ENCODE results near the gene SLC9B2.

SLC9B2 gene

GRCh38 chr4:103098756-103099440, 22.3 kb upstream of the SLC9B2 start:
- no peak for DNase-seq (ENCODE audit: extremely low read depth, insufficient read length)
- Histone ChIP-seq H3K36me3 (ENCODE audit: control insufficient read depth, insufficient read depth, low read length) (no peaks in the 10 kb centered on the region; the same call in 1 of the 2 replicates), H3K27me3 (replicated peaks; ENCODE audit: control insufficient read depth, insufficient read depth, low read length) (no peaks in the 10 kb centered on the region), H3K4me3 (replicated peaks; ENCODE audit: low read depth, low read length) (peak overlapping the region; percentile 63)
- no peak for TF ChIP-seq CTCF (IDR thresholded peaks at IDR 0.05; ENCODE audit: insufficient read depth, low read length, poor library complexity, severe bottlenecking)

GRCh38 chr4:103098341-103098740, 21.8 kb upstream of the SLC9B2 start:
- Histone ChIP-seq H3K27me3 (replicated peaks; ENCODE audit: control insufficient read depth, insufficient read depth, low read length) (no peaks in the 10 kb centered on the region), H3K36me3 (ENCODE audit: control insufficient read depth, insufficient read depth, low read length) (no peaks in the 10 kb centered on the region; the same call in 1 of the 2 replicates), H3K4me3 (replicated peaks; ENCODE audit: low read depth, low read length) (no peak overlapping the region)
- DNase-seq (ENCODE audit: extremely low read depth, insufficient read length) = no peak
- TF ChIP-seq CTCF (IDR thresholded peaks at IDR 0.05; ENCODE audit: insufficient read depth, low read length, poor library complexity, severe bottlenecking) = no peak

GRCh38 chr4:103097112-103097511, 20.6 kb upstream of the SLC9B2 start:
- no peak for DNase-seq (ENCODE audit: extremely low read depth, insufficient read length)
- TF ChIP-seq CTCF (IDR thresholded peaks at IDR 0.05; ENCODE audit: insufficient read depth, low read length, poor library complexity, severe bottlenecking) = no peak
- no peaks in the 10 kb centered on the region for H3K27me3 ChIP-seq (replicated peaks; ENCODE audit: control insufficient read depth, insufficient read depth, low read length)
- no peaks in the 10 kb centered on the region for H3K36me3 ChIP-seq (ENCODE audit: control insufficient read depth, insufficient read depth, low read length)
- H3K4me3 ChIP-seq (replicated peaks; ENCODE audit: low read depth, low read length) = no peak overlapping the region

GRCh38 chr4:103095080-103095479, 18.5 kb upstream of the SLC9B2 start:
- Histone ChIP-seq H3K4me3 (replicated peaks; ENCODE audit: low read depth, low read length) (no peak overlapping the region), H3K36me3 (ENCODE audit: control insufficient read depth, insufficient read depth, low read length) (no peaks in the 10 kb centered on the region), H3K27me3 (replicated peaks; ENCODE audit: control insufficient read depth, insufficient read depth, low read length) (no peaks in the 10 kb centered on the region)
- no peak for TF ChIP-seq CTCF (IDR thresholded peaks at IDR 0.05; ENCODE audit: insufficient read depth, low read length, poor library complexity, severe bottlenecking)
- no peak for DNase-seq (ENCODE audit: extremely low read depth, insufficient read length)

- no peak overlapping the region for H3K4me3 ChIP-seq (replicated peaks; ENCODE audit: low read depth, low read length)
- DNase-seq (ENCODE audit: extremely low read depth, insufficient read length) = no peak
- H3K27me3 ChIP-seq (replicated peaks; ENCODE audit: control insufficient read depth, insufficient read depth, low read length) = no peaks in the 10 kb centered on the region
- TF ChIP-seq CTCF (IDR thresholded peaks at IDR 0.05; ENCODE audit: insufficient read depth, low read length, poor library complexity, severe bottlenecking) = no peak
- no peaks in the 10 kb centered on the region for H3K36me3 ChIP-seq (ENCODE audit: control insufficient read depth, insufficient read depth, low read length)
Measured at GRCh38 chr4:103092245-103092644, 15.7 kb upstream of the SLC9B2 start.
